ENCODE results near the gene KRTAP22-2. TPM values are rescaled to one million over a fixed set of nuclear protein-coding genes. Genes with fewer than 3 reads are reported as not detected.

The KRTAP22-2 gene
- total RNA-seq, 1 experiment from 2014 or later: not detected

DNA sequence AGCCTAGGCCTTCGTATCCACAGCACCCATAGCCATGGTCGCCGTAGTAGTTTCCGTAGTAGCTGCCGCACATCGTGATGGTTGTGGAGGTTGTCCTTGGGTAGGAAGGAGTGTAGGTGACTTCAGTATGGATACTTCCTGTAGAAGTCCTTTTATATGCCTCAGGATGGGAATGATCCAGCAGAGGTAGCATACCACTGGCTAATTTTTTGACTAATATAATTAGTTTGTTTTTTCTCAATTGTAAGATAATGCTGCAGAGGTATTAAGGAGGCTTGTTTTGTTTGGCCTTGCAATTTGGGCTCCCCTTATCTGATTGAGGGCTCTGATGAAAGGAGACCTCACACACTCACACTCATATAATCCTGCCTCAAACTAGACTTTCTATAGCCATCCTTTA, 8.6 kb upstream of the KRTAP22-2 start, which contains the start of gene KRTAP6-2:
Gene KRTAP6-2 (minus strand): TSS at position 101 of the 400 bp plus-strand sequence. CDS start 28 bp downstream, at position 73.
- Histone ChIP-seq H2AK5ac (ENCODE audit: insufficient read length, low read length) (no peak within 1 kb of the TSS), H3K23ac (ENCODE audit: insufficient read length, low read depth, low read length) (no peak within 1 kb of the TSS), H3K27ac (ENCODE audit: insufficient read length, low read depth, low read length) (no peak within 1 kb of the TSS), H3T11ph (ENCODE audit: low read length) (no peak within 1 kb of the TSS), H2BK5ac (ENCODE audit: insufficient read length, low read length) (no peak within 1 kb of the TSS), H3K4me2 (ENCODE audit: insufficient read depth, insufficient read length, low read length) (no peak within 1 kb of the TSS), H4K5ac (ENCODE audit: insufficient read length, low read depth, low read length) (no peak within 1 kb of the TSS), H3K79me2 (ENCODE audit: insufficient read depth, low read length) (no peaks in the 10 kb centered on the region), H2BK120ac (ENCODE audit: low read depth, low read length, poor library complexity, severe bottlenecking) (no peak within 1 kb of the TSS), H3K18ac (ENCODE audit: insufficient read length, low read depth, low read length) (no peak within 1 kb of the TSS), H3K9ac (ENCODE audit: extremely low read depth, insufficient read length, low read length) (no peak within 1 kb of the TSS), H3K4me1 (ENCODE audit: insufficient read depth, low read length) (no peaks in the 10 kb centered on the region), H3K56ac (ENCODE audit: insufficient read length, low read depth, low read length) (no peak within 1 kb of the TSS), H3K79me1 (ENCODE audit: insufficient read depth, low read depth, low read length, poor library complexity, severe bottlenecking) (no peaks in the 10 kb centered on the region), H4K20me1 (ENCODE audit: control insufficient read depth, insufficient read depth, insufficient read length) (no peaks in the 10 kb centered on the region), H3K9me3 (ENCODE audit: control insufficient read depth, low read depth, low read length) (no peaks in the 10 kb centered on the region), H2BK15ac (ENCODE audit: low read depth, low read length) (no peak within 1 kb of the TSS), H3K14ac (ENCODE audit: insufficient read depth, low read length) (no peak within 1 kb of the TSS), H4K8ac (replicated peaks; ENCODE audit: insufficient read length, low read depth, low read length) (no peak within 1 kb of the TSS), H3K23me2 (ENCODE audit: insufficient read length, low read depth, low read length, poor library complexity, severe bottlenecking) (no peaks in the 10 kb centered on the region), H2BK12ac (ENCODE audit: insufficient read length, low read depth, low read length) (no peak within 1 kb of the TSS), H3K27me3 (ENCODE audit: insufficient read depth, low read length) (no peaks in the 10 kb centered on the region), H2BK20ac (ENCODE audit: low read depth, low read length, poor library complexity, severe bottlenecking) (no peak within 1 kb of the TSS), H2AFZ (ENCODE audit: low read length) (no peak within 1 kb of the TSS), H4K91ac (ENCODE audit: insufficient read length, low read depth, low read length) (no peak within 1 kb of the TSS), H3K4ac (ENCODE audit: low read depth, low read length) (no peak within 1 kb of the TSS)
- Mint-ChIP-seq H3K27me3 (ENCODE audit: low read depth) (no peaks in the 10 kb centered on the region), H3K4me1 (no peaks in the 10 kb centered on the region), H3K36me3 (ENCODE audit: insufficient read depth in 1 of 3, low read depth in 3 of 3) (peaks cover 0 to 18% (median 0%) of the 10 kb centered on the region in 3 experiments; a peak in 2 of 7 replicates), H3K4me3 (no peak within 1 kb of the TSS), H3K9me3 (peaks cover 0 to 24% of the 10 kb centered on the region in 2 experiments; a peak in 2 of 5 replicates), H3K27ac (no peak within 1 kb of the TSS)
- no CpG with 5 or more reads among the region's 6 CpGs for WGBS (ENCODE audit: extremely low coverage, insufficient read length, low lambda C conversion rate)
- no peak for TF ChIP-seq CTCF (conservative IDR thresholded peaks at IDR 0.05)
- no peak for DNase-seq

All from H9 (cell line).